DMS153 treated with DMSO at 0.1 percent for 48 hours (cell line): ENCODE results near the gene PTPN5.

ENCODE experiments used
- DNase-seq: peaks from one replicate; lab custom pipeline; 2025; ENCODE audit not compliant: unreplicated experiment; lab: John Stamatoyannopoulos, UW

Gene PTPN5

DNA sequence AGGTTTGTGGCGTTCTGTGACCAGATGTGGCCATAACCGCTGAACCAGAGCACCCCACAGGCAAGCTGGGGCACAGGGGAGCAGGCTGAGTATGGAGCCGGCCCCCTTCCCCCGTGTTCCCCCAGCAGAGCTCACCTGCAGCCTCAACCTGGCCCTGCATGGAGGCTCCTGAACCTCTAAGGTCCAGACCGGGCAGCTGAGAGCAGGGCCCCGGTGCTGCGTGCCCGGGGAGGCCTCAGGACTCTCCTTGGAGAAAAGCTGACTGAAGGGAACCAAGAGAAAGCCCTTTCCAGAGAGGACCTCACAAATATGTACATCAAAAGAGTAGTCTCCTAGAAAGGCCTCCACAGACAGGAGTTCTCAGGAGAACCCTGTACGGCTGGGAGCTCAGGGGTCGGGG is 48.2 kb downstream of the PTPN5 start:
- DNase-seq, result no peak

DNA sequence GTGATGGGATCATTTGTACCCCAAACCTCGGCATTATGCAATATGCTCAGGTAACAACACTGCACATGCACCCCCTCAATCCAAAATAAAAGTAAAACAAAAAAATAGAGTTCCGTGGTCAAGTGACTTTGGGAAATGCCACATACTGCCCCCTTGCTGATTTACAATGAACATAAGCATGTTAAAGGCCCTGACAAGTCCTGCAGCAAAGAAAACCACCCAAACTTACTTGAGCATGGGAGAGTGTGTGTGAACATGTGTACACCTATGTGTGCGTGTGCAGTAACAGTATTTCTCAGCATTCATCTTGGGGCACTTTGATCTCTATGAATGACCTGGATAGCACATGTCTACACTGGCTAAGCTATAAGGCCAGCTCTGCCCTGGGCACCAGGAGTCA is 49.8 kb downstream of the PTPN5 start:
- no peak for DNase-seq

DNA sequence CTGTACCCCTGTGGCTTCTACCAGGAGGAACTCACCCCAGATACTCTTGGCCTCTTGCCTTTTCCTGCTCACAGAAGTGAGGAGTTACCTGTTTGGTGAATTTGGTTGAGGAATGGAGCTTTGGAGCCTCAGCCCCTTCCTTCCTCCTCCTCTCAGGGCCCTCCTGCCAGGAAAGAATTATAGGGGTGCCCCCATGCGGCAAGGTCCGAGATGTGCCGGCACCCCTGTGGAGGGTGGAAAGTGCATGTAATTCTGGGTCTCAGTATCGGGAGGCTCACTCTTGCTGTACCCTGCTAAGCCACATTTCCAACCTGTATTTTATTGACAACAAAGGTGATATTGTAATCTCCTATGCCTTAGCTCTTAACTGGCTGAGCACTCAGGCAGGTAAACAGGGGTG is 51.9 kb downstream of the PTPN5 start:
- DNase-seq, result no peak

DNA sequence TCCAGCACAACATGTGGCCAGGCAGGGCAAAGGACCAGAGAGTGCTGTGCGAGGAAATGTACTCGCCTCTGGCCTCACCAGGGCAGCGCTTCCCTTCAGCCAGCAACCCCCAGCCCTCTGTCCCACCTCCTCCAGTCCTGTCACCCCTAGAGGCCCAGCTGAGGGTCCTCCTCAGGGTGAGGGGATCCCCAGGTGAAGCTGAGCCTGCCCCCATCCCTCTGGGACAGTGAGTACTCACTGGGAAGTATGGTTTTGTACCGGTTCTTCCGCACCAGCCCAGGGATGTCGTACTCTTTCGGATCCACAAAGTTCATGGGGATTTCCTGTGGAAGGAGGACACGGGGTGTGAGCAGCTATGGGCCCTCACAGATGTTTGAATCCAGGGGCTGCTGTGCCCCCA is 54.0 kb downstream of the PTPN5 start:
- no peak for DNase-seq

DNA sequence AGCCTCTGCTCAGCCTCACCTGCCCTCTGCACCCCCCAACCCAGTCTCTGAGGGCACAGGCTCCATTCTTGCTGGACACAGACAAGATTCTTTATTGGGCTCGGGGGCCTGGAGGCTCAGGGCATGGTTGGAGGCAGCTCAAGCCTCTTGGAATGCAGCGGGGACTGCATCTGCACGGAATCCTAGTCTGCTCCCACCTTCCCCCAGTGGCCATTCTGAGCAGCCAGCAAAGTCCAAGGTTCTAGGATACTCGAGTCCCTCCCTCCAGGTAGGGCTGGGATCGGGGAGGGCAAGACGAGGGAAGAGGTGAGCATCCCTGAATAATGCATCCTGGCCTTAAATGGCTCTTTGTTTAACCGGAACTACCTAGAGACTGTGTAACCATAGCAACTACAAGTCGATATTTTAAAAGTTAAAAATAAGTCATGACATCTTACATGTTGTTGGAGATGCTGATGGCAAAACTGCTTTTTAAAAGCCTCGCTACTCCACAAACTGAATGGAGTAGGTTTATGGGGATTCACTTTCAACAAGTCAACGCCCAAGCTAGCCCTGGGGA is 54.9 kb downstream of the PTPN5 start:
- DNase-seq, result no peak

DNA sequence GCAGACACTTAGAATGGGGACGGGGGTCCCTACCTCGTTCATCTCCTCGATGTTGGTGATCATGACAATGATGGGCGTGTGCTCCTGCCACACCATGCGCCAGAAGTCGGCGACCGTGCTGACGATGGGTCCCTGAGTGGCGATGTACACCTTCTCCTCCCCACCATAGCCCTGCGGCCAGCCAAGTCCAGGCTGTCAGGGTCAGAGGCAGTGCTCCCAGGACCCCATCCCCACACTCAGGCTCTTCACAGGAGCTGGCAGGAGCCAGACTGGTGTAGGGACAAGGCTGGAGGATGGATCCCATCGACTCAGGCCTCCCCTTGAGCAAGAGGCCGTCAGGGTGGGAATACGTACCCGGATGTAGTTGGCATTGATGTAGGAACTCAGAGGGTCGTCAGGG is 58.4 kb downstream of the PTPN5 start:
- no peak for DNase-seq

DNA sequence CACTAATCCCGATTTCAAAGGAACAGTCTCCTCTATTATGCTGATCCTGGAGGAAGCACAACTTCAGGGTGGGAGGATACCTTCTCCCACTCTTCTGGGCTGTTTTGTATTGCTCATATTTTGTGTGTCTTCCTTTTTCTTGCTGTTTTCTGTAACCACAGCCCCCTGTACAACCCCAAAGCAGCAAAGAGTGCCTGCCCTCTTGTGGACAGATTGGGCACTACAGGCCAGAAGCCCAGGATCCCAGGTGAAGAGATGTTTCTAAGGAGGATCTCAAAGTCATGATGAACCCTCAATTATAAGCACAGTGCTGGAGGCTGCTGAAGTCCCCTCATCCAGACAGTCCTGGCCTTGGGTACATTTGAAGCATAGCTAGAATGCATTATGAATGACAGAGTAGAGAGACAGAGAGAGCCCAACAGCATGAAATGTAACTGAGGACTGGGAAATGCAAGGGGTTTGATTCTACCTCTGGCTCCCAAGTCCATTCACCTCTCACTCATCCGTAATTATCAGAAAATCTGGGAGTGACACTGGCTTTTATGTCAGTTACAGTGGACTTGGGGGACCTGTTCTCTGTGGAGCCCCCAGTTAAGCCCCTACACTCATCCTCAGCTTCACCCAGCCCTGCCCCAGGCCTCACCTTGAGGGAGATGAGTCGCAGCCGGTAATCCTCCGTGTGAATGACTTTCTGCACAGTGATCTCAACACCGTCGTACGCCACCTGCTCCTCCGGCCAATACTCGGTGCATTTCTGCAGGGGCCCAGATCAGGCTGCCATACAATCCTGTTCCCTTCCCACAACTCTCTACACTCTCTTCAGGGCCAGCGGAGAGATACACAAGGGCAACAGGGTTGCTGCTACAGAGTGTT is 59.4 kb downstream of the PTPN5 start:
- peak; percentile 7 for DNase-seq

DNA sequence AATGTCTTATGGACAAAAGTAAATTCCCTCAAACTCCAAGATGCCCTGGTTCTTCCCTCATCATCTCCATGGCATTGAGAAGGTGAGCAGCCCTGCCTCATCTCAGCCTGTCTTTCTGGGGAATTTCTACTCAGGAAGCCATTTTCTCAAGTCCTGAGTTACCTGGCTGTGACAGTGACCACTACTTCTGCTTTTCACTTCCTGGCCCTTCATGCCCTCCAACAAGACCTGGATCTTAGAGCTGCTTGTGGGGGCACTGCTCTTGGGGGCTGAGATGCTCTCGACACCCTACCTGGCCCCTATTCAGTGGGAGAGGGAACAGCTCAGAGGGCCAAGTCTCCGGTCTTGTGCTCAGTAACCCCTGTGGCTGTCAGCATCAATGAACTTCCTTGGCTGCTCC is 60.2 kb downstream of the PTPN5 start:
- DNase-seq, result no peak

DNA sequence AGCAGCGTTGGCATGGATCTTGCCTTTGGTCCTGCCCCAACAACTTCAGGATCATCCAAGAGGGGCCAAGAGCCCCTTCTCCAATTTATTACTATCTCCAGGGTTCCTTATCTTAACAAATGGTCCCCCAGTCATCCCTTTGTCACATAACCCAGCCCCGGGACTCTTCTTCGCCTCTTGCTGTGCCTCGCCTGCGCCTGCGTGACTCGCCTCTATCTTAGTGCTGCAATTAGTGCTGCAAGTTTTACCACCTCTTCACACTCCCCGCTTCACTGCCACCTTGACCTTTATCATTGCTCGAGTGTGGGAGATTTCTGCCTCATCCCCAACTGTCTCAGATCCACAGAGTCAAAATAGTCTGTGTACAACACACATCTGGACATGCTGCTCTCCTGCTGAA is 61.6 kb downstream of the PTPN5 start:
- no peak for DNase-seq

DNA sequence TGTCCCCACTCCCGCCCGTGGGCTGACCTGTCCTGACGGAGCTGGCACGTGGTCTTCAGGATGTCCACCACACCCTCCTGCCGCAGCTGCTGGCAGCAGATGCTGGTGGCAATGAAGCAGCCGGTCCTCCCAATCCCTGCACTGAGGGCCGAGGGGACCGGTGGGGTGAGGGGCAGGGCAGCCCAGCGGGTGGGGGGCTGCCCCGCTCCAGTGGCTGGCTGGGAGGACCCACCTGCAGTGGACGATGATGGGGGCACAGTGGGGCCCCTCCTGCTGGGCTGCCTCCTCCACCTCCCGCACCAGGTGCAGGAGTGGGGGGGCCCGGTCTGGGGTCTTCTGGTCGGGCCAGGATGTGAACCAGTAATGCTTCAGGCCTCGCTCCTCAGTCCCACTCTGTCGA is 62.2 kb downstream of the PTPN5 start:
- DNase-seq, result no peak

DNA sequence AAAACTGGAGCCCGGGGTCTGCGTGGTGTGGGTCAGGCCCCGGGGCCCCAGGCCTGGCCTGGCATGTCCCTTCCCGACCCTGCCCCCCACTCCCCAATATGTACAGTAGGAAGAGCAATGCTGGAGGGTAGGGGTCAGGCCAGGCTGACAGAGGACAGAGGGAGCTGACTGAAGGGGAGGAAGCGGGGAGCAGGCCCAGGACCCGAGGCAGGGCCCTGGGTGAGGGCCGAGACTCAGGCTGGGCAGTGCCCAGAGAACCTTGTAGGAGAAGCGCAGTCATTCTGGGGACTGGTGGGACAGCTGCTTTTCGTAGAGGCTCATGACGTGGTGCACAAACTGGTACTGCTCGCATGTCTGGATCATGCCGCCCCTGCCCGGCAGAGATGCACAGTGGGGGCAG is 62.9 kb downstream of the PTPN5 start:
- DNase-seq, result no peak

DNA sequence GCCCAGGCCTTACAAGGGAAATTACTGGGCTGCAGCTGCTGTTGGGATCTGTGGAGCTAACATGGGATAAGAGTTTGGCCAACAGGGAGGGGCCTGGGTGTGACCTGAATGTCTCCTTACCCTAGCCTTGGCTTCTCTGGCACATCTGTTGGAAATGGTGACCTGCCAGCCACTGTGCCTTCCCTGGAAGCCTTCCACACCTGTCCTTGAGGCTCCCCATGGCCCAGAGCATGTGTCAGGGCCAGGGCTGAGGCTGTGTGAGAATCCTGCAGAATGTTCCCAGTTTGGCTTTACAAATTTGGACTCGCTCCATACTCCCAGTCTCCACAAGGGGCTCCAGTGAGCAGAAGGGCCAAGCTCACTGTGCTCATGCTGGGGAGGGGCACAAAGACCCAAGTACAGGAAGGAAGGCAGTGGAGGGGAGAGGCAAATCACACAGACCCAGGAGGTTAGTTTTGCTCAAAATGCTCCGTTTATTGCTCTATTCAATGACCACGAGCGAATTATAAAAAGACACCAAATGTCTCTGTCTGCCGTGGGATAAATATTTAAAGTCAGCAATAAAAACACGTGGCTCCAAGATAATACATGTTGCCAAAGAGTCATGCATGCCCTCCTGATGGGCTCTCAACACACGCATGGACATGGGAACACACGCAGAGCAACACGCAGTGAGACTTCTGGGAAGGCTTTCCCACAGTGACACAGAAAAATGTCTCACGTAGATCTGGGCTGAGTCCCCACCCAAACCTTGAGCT is 63.9 kb downstream of the PTPN5 start:
- no peak for DNase-seq

DNA sequence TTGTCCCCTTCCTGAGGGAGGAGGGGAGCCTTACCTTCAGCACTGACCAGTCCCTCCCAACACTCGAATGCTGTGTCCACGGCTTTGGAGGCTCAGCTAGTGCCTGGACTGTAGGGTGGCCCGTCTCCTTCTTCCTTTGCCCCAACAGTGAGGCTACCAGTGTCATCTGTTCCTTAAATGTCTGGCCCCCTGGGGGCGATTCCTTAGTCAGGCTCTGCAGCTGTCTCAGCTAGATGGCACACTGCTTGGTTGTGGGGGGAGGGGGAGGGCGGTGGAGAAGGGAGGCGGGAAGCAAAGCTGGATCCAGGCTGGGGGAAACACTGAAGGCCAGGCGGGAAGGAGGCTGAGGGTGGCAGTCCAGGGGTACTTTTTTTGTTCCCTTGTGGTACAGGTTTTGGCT is 65.6 kb downstream of the PTPN5 start, which contains the start of gene IGSF22:
TSS of gene IGSF22 (minus strand) at position 149 of the 400 bp plus-strand sequence. CDS start 1,952 bp downstream, outside the sequence.
- DNase-seq, result no peak

DNA sequence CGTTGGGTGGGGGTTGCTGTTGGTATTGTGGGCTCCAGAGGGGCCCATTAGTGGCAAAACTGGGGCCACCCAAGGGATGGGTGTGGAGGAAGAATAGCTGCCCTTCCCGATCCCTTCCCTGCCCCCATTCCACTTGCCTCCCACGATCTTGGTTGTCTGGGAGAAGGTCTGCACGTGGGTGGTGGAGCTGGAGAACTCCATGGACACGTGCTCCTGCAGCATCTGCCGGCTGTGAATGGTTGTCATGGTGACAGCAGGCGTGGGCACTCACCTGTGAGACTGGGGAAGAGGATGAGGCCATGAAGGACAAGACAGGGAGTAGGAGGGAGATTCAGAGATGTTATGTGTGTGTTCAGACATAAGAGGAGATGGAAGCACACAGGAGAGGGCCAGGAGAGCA is 67.6 kb downstream of the PTPN5 start:
- peak; percentile 13 for DNase-seq

DNA sequence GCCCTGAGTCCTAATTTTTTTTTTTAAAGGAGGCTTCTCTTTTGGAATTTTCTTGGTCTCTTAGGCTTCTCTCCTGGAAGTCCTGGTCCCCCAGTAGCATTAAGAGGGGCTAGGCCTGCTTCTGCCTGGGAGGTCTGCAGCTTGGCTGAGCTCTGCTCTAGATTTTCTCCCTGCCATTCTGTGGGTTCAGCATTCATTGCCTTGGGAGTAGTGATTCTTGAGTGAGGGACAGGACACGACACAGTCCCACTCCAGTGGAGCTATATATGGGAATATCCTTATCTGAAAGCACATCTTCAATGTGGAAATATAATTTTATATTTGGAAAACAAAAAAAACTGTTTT is 69.3 kb downstream of the PTPN5 start:
- no peak for DNase-seq

DNA sequence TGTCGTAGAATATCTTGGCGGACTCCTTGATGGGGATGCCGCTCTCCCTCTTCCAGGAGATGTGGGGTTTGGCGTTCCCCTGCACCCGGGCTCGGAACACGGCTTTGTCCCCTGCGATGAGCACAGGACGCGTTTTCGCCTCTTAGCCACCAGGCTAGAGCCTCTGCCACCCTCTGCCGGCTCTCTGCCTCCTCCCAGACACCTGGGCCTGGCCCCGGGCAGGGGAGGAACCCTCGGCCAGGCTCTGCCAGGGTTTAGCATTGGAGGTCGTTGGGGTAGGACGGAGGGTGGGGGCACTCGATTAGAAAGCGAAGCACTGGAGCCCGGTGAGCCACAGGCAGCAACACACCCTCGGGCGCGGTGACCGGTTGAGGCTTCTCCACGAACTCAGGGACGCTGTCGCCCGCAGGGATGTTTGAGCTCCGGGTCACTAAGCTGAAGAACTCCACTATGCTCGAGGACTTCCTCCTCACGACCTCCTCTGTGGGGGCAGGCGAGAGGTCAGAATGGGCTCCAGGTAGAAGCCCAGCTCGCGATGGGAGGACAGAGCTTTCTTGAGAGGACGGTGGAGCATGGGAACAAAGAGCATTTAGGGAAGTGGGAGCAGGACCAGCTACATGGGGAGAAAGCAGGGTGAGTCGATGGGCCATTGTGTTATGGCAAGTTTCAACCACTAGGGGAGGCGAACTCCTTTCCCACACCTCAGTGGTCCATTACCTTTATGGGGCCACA is 69.9 kb downstream of the PTPN5 start:
- DNase-seq, result peak; percentile 44

DNA sequence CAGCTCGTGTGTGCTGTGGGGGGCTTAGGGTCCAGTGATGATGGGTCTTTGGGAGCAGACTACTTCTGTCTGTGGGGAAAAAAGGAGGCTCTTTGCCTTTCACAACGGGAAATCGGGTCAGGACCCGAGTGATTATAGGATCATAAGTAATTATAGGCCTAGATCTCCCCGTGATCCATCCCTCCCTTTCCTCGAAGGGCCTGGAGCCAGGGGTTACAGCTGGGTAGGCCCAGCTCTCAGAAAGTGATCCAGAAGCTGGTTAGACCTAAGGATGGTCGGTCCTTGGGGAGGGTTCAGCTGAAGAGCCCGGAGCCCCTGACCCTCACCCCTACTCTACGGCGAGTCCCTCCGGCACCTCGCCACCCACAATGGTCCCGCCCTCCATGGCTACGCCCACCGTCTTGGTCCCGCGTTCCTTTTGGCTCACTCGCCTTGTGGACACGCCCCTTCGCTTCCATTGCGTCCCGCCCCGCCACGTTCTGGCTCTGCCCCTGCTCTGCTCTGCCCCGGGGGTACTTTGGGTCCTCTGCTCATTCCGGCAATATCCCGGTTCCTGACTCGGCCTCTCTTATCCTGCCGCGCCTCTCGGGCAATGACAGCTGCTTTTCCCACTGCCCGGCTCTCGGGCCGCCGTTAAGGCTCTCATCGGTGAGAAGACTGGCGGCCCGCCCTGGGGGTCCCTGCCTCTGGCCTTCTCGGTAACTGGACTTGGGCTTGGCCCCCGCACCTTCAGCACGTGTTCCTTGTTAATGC is 70.6 kb downstream of the PTPN5 start:
- DNase-seq, result peak; percentile 44

DNA sequence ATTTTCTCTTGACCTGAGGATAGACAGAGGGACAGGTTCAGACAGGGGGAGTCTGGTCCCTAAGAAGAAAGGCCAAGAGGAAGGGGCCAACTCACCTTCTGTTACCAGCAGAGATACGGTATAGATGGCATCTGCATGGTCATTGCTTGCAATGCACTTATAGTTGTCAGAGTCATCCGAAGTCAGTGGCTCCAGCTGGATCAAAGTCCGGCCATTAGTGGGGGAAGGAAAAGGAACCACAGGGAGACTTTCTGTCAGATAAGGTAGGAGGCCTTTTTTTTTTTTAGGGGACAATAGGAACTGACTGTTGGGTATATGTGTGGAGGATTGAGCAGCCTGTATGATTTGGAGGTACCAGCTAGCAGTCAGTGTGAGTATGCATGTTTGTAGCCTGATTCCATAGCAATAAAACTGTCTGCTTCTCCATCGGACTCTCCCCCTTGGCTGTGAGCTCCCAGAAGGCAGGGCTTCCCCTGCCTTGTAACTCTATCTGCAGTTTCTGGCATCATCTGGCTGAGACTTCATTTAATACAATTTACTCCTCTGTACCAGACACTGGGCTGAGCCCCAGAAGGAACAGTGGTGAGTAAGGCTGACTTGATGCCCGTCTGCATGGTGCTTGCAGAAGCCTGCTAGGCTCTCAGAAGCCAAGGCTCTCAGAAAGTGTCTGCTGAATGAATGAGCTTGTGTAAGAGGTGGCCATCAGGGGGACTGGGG is 71.3 kb downstream of the PTPN5 start:
- DNase-seq, result no peak

DNA sequence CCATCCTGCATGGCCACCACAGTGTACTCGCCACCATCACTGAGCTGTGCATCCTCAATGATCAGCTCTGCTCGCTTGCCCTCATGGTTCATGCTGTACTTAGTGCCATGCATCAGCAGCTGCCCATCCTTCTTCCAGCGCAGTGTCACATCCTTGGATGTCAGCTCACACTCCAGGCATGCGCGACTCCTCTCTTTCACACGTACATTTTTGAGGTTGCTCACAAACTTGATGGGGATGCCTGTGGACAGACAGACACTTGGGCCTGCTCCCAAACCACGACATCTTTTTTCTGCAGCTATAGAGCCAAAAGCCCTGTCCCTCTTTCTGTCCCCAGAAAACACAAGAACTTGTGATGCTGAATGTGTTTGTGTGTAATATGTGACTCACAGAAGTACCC is 76.1 kb downstream of the PTPN5 start:
- DNase-seq, result no peak

DNA sequence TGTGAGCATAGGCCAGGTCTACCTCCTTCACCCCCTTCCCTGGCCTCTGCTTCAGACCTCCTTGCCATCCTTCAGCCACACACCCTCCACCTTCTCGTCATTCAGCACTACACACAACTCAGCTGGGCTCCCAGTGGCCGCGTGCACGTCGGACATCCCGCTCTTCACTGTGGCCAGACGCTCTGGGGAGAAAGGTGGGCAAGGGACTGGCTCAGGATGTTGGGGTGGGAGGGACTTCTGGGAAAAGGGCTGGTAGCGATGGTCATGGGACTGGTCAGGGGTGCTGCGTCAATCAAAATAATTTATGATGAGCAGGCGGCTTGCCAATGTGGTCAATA is 77.2 kb downstream of the PTPN5 start:
- DNase-seq, result no peak
